Kidney epithelial cell (primary cell): Measurements from ENCODE around the gene FCHSD2. TPM values are rescaled to one million over a fixed set of nuclear protein-coding genes. Genes with fewer than 3 reads are reported as not detected.

Experiments used
- DNase-seq: peaks from one replicate; pipeline ENCODE4 v3.0.0-alpha.2; 2010; ENCODE audit warnings: low read depth
- H3K27me3 ChIP-seq: 2 replicates; pipeline ENCODE4 v1.6.0; 2011; ENCODE audit warnings: low read length; ENCODE audit not compliant: control insufficient read depth, insufficient read depth
- H3K36me3 ChIP-seq: 2 replicates; pipeline ENCODE4 v1.5.1; 2011; ENCODE audit warnings: low read length; ENCODE audit not compliant: control insufficient read depth, insufficient read depth
- H3K4me3 ChIP-seq: 2 replicates; pipeline ENCODE4 v1.5.1; 2011; ENCODE audit warnings: low read depth, mild to moderate bottlenecking, control low read depth, low read length
- CTCF ChIP-seq: IDR thresholded peaks from 2 replicates; pipeline ENCODE4 v1.5.1; 2011; ENCODE audit warnings: mild to moderate bottlenecking, moderate library complexity, low read length, control low read depth, inconsistent platforms; ENCODE audit not compliant: insufficient read depth, poor library complexity, severe bottlenecking
- total RNA-seq: library from RNA; depleted of rRNA; stranded (reverse); fragments of >200 nt; gene quantifications from 2 replicates; pipeline ENCODE4 v1.2.3, GENCODE V29; 2015

Gene FCHSD2
- total RNA-seq, 1 donor from 2014 or later: 13.2 TPM

- Histone ChIP-seq H3K4me3 (no peak overlapping the region), H3K27me3 (no peaks in the 10 kb centered on the region), H3K36me3 (no peaks in the 10 kb centered on the region)
- no peak for TF ChIP-seq CTCF
- DNase-seq: peak; percentile 14
These were observed 172.2 kb downstream of the FCHSD2 start for GRCh38 chr11:72969894-72970335.

GRCh38 chr11:72968390-72968789, 173.7 kb downstream of the FCHSD2 start:
- DNase-seq: no peak
- no peak for TF ChIP-seq CTCF
- Histone ChIP-seq H3K4me3 (no peak overlapping the region), H3K36me3 (no peaks in the 10 kb centered on the region), H3K27me3 (no peaks in the 10 kb centered on the region)

DNA sequence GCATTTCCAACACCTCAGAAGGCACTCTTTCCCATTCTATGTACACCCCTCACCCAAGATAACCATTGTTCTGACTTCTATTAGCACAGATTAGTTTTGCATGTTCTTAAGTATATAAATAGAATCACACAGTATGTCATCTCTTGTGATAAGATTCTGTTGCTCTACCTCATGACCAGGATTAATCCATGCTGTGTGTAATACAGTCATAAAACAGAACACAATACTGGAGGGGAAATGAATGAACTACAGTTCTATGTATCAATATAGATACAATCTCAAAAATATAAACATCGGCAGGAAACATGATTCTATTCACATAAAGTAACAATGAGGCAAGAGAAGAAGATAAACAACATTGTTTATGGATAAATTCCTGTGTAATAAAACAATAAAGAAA, 176.4 kb downstream of the FCHSD2 start:
- no peak for DNase-seq
- no peak for TF ChIP-seq CTCF

DNA sequence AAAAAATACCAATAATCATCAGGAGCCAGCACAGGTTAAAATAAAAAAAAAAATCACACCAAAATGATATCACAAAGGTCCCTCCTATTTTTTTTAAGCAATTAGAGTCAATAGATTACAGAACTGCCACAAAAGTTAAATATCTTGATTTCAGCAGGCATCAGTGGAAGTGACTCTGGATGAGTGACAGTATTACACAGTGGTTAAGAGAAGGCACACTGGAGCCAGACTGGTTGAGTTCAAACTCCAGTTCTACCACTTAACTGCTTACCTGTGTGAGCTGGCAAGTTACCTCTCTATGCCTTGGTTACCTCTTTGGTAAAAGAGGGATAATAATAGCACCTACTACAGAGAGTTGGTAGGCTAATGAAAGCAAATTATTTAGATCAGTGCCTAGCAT, 179.4 kb downstream of the FCHSD2 start:
- Histone ChIP-seq H3K36me3 (no peaks in the 10 kb centered on the region), H3K27me3 (no peaks in the 10 kb centered on the region), H3K4me3 (no peak overlapping the region)
- TF ChIP-seq CTCF: no peak
- no peak for DNase-seq

More for the DNA sequence above, 176.4 kb downstream of the FCHSD2 start:
- no peak overlapping the region for H3K4me3 ChIP-seq
- no peaks in the 10 kb centered on the region for H3K36me3 ChIP-seq
- H3K27me3 ChIP-seq: no peaks in the 10 kb centered on the region

DNA sequence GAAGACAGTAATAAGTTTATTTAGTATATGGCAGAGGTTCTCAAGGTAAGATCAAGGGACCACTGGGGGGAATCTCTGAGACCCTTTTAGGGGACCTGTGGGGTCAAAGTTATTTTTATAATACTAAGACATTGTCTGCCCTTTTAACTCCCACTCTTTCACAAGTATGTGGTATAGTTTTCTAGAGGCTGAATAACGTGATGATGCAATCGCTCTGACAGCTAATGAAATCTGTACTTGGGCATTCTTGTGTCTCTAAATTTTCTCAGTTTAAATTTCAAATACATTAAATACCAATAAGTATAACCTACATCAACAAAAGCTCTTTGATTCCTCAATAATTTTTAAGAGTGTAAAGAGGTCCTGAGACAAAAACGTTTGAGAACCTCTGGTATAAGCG, 180.0 kb downstream of the FCHSD2 start:
- Histone ChIP-seq H3K27me3 (no peaks in the 10 kb centered on the region), H3K4me3 (no peak overlapping the region), H3K36me3 (no peaks in the 10 kb centered on the region)
- DNase-seq: no peak
- no peak for TF ChIP-seq CTCF

DNA sequence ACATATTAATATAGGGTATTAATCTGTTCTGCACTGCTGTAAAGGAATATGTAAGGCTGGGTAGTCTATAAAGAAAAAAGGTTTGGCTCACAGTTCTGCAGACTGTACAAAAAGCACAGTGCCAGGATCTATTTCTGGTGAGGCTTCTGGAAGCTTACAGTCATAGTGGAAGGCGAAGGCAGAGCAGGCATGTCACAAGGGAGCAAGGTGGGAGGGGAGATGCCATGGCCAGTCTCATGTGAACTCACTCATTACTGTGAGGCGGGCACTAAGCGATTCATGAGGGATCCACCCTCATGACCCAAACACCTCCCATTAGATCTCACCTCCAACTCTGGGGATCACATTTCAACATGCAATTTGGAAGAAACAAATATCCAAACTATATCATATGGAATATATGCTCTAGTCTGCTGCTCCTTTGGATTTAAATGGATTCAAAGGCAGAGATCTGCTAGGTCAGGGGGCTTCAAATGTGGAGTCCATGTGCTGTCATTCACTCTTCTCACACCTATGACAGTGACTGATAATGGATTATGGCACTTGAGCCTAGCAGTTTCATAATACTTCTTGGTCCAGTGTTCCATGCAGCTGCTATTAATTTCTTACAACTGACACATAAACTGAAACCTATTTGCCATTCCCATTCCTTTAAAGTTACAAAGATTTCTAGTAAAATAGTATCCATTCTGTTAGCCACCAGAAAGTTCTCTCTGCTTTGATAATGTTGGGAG, 182.0 kb downstream of the FCHSD2 start:
- no peaks in the 10 kb centered on the region for H3K36me3 ChIP-seq
- no peak overlapping the region for H3K4me3 ChIP-seq
- no peak for TF ChIP-seq CTCF
- DNase-seq: no peak
- H3K27me3 ChIP-seq: no peaks in the 10 kb centered on the region
